A549 (cell line): Measurements from ENCODE around the gene THBS1.

Source experiments
- CBX2 ChIP-seq: fragments of 200-600 bp; sonication (generic); IDR thresholded peaks from 2 replicates; pipeline ENCODE4 v1.6.1; 2016; ENCODE audit warnings: low read depth, mild to moderate bottlenecking, borderline replicate concordance
- CHD4 ChIP-seq: fragments of 200-600 bp; sonication (generic); IDR thresholded peaks from 2 replicates; pipeline ENCODE4 v1.6.1; 2016; ENCODE audit warnings: antibody characterized with exemption, mild to moderate bottlenecking, borderline replicate concordance
- MYC ChIP-seq: IDR thresholded peaks from 2 replicates; pipeline ENCODE4 v1.6.1; 2012; ENCODE audit warnings: mild to moderate bottlenecking, inconsistent platforms, low read length, improper control_type of control experiment, borderline replicate concordance
- NFE2L2 ChIP-seq: fragments of 150-350 bp; conservative IDR thresholded peaks from 2 replicates; pipeline ENCODE4 v1.6.1; 2014; ENCODE audit warnings: low read length
- POLR2A ChIP-seq: IDR thresholded peaks from 2 replicates; pipeline ENCODE4 v1.6.1; 2012; ENCODE audit warnings: mild to moderate bottlenecking, low read length
- POLR2AphosphoS2 ChIP-seq: conservative IDR thresholded peaks from 2 replicates; pipeline ENCODE4 v1.6.1; 2012; ENCODE audit warnings: low read length, improper control_type of control experiment, inconsistent platforms
- TF ChIP-seq, protein P1 (sequence below): fragments of >200 bp; sonication (Bioruptor Twin); formaldehyde crosslinking; IDR thresholded peaks from 3 replicates; pipeline ENCODE4 v1.5.1; 2016
- TF ChIP-seq, protein P2 (sequence below): IDR thresholded peaks from 2 replicates; pipeline ENCODE4 v1.6.1; 2012
- TF ChIP-seq, protein P3 (sequence below): fragments of 200-600 bp; sonication (generic); IDR thresholded peaks from 2 replicates; pipeline ENCODE4 v1.6.1; 2016; ENCODE audit warnings: antibody characterized with exemption, mild to moderate bottlenecking, moderate library complexity
- TF ChIP-seq, protein P4 (sequence below): IDR thresholded peaks from 2 replicates; pipeline ENCODE4 v1.6.1; 2012; ENCODE audit warnings: low read depth, borderline replicate concordance

DNA sequence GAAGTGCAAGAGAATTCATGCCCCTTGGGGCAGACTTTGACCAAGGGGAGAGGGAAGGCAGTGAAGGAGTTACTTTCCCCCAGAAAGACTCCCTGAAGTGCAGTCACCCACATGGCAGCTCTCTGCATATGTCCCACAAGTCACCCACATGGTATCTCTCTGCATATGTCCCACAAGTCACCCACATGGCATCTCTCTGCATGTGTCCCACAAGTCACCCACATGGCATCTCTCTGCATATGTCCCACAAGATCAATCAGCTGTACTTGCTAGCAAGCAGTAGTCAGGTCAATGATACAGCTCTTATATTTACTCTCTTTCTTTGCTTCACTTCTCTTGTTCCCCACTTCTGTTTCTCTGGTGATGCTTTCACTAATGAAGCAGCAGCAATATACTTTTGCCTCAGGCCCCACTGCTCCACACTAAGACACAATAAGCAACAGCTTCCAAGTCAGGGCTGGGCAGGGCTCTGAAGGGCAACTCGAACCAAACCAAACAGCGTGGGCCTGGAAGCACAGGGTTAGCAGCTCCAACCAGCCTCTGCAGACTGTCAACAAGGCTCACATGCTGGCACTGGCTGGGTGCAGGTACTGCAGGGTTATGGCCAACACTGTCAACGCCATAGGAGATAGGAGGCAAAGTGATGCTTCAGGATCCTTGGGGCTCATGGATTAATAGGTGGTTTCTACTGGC is 46.7 kb downstream of the THBS1 start:
- TF ChIP-seq, protein P1, sequence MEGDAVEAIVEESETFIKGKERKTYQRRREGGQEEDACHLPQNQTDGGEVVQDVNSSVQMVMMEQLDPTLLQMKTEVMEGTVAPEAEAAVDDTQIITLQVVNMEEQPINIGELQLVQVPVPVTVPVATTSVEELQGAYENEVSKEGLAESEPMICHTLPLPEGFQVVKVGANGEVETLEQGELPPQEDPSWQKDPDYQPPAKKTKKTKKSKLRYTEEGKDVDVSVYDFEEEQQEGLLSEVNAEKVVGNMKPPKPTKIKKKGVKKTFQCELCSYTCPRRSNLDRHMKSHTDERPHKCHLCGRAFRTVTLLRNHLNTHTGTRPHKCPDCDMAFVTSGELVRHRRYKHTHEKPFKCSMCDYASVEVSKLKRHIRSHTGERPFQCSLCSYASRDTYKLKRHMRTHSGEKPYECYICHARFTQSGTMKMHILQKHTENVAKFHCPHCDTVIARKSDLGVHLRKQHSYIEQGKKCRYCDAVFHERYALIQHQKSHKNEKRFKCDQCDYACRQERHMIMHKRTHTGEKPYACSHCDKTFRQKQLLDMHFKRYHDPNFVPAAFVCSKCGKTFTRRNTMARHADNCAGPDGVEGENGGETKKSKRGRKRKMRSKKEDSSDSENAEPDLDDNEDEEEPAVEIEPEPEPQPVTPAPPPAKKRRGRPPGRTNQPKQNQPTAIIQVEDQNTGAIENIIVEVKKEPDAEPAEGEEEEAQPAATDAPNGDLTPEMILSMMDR, result no peak
- TF ChIP-seq CBX2 (no peak), POLR2A (no peak), NFE2L2 (no peak), MYC (no peak), CHD4 (no peak), POLR2AphosphoS2 (no peak)
- TF ChIP-seq, protein P2, sequence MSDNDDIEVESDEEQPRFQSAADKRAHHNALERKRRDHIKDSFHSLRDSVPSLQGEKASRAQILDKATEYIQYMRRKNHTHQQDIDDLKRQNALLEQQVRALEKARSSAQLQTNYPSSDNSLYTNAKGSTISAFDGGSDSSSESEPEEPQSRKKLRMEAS, result no peak
- TF ChIP-seq, protein P3, sequence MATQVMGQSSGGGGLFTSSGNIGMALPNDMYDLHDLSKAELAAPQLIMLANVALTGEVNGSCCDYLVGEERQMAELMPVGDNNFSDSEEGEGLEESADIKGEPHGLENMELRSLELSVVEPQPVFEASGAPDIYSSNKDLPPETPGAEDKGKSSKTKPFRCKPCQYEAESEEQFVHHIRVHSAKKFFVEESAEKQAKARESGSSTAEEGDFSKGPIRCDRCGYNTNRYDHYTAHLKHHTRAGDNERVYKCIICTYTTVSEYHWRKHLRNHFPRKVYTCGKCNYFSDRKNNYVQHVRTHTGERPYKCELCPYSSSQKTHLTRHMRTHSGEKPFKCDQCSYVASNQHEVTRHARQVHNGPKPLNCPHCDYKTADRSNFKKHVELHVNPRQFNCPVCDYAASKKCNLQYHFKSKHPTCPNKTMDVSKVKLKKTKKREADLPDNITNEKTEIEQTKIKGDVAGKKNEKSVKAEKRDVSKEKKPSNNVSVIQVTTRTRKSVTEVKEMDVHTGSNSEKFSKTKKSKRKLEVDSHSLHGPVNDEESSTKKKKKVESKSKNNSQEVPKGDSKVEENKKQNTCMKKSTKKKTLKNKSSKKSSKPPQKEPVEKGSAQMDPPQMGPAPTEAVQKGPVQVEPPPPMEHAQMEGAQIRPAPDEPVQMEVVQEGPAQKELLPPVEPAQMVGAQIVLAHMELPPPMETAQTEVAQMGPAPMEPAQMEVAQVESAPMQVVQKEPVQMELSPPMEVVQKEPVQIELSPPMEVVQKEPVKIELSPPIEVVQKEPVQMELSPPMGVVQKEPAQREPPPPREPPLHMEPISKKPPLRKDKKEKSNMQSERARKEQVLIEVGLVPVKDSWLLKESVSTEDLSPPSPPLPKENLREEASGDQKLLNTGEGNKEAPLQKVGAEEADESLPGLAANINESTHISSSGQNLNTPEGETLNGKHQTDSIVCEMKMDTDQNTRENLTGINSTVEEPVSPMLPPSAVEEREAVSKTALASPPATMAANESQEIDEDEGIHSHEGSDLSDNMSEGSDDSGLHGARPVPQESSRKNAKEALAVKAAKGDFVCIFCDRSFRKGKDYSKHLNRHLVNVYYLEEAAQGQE, result no peak
- TF ChIP-seq, protein P4, sequence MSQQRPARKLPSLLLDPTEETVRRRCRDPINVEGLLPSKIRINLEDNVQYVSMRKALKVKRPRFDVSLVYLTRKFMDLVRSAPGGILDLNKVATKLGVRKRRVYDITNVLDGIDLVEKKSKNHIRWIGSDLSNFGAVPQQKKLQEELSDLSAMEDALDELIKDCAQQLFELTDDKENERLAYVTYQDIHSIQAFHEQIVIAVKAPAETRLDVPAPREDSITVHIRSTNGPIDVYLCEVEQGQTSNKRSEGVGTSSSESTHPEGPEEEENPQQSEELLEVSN, result no peak
